ENCODE results near the gene KCNA5.

KCNA5 gene

GRCh38 chr12:5030066-5030465 lies 13.6 kb upstream of the KCNA5 start:
- no peak for DNase-seq

DNA sequence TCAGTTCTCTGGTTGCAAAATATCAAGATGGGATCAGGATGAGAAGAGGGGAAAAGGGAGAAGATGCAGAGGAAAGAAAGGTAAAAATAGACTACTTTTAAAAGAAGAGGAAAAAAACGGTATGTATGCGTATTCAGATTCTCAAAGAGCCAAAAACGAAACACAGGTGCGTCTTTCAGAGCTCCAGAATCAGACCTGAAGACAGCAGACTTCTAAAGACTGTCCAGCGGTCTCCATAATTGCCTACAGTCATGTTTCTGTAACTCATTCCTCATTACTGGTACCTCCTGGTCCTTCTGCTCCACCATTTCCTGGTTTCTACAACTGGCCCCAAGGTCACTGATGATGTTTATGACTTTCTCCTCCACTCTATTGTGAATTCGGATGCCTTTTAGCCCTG lies 12.4 kb upstream of the KCNA5 start:
- DNase-seq = no peak

DNA sequence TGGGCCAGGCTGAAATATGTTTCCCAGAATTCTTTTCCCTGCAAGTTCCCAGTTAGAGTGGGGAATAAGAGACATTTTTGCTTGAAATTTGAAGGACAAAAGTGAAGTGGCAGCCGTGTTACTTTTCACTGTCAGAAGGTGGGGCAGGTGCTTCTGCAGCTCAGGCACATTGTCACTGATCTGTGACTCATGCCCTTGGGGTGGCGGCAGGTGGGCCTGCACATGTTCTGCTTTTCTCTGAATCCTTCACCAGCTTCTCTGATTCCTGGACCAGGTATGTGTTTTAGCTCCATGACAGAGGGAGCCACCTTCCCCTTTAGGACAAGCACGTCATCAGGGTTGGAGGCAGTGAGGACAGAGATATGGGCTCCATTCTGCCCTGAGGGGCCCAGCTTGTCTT lies 11.7 kb upstream of the KCNA5 start:
- DNase-seq = no peak

- DNase-seq = no peak
Measured at GRCh38 chr12:5032821-5033220, 10.9 kb upstream of the KCNA5 start.

DNA sequence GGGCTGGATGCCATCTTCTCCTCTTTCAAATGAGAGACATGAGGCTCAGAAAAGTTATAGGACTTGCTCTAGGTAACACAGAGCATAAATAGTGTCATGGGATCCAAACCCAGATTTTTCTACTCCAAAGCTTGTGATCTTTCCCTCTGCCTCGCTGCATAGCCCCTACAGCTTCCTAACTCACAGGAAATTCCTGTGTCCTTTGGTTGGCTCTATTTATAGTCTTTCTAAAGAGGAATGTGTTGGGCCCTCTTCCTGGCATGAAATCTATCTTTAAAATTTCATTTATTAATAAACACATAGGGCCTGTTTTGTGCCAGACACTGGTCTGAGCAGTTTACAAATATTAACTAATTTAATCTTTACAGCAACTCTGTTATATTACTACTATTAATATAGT lies 9.8 kb upstream of the KCNA5 start:
- no peak for DNase-seq

GRCh38 chr12:5034603-5035002 lies 9.1 kb upstream of the KCNA5 start:
- peak; percentile 39 for DNase-seq

GRCh38 chr12:5035618-5036017 lies 8.1 kb upstream of the KCNA5 start:
- DNase-seq = no peak

- DNase-seq = no peak
Measured at GRCh38 chr12:5036031-5036430, 7.6 kb upstream of the KCNA5 start.

DNA sequence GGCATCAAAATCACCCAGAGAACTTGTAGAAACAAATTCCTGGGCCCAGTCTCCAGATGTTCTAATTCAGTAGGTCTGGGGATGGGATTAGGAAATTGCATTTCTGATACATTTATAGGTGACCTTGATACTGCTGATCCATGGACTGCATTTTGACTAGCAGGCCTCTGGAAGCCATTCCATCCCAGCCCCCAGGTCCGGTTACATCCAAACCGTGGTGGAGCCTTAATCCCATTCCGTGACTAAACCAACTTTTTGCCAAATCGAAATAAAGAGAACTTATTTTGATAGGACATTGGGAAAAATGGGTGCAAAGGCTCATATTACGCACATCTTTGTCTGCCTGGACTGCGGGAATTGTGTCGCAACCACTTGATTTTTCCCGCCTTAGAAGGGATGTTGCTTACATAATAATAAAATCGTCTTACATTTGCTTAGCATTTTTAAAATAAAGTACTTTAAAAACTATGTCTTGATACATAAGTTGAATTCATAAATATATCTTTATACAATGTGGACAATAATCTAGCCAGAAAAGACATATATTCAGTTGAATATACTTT lies 5.8 kb upstream of the KCNA5 start:
- DNase-seq = no peak

DNA sequence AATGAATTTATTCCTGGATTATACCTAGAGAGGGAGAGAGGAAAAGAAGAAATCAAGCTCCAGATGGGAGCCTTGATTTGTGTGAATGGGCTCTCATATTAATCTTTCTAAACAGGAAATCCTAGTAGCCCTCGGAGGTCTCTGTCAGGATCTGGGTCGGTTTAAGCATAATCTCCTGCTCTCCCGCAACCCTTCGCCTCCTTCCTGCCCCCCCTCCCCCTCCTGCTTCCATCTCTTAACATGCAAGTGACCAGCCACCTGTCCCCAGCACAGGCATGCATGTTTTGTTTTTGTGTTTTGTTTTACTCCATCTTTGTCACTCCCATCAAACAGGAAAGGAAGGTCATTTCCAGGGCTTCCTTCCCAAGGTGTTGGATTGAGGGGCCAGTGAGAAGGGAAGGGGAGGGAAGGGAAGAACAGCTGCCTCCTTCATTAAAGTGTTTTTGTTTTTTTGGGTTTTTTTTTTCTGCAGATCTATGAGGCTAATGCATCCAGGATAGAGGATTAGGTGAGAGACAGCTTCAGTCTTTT lies 4.8 kb upstream of the KCNA5 start:
- no peak for DNase-seq

DNA sequence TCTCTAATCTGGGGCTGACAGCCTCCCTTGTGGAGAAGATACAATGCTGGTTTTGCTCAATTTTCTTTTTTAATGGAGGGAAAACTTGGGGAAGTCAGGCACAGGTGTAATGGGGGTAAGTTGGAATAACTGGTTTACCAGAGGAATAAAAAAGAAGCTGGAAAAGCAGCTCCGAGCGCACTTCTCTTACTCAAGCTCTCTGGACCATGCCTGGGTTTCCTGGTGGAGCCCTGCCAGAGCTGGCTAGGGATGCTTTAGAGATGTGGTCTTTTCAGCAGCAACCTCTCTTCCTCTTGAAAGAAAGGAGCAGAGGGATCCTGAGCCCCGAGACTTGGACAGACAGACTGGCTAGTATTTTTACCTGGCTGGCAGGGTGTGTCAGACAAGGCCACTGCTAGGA lies 3.9 kb upstream of the KCNA5 start:
- DNase-seq = no peak

DNA sequence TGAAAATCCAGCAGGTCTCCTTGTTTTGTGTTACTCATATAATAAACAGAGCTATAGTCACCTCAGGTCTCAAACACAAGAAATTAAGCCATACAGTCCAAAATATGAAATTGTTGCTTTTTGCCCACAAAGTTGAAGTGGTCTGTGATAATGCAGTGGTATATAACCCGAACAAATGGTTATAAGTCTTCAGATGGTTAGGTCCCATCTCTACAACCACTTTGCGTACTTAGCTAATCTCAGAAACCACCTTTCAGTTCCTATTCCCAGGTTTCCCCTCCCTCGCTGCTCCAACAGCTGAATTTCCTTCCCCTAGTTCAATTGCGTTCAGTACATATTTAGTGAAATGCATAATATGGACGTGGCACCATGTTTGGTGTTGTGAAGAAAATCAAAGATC lies 3.3 kb upstream of the KCNA5 start:
- no peak for DNase-seq

GRCh38 chr12:5044420-5045295 lies 979 bp downstream of the KCNA5 start:
- DNase-seq = no peak

- no peak for DNase-seq
Measured at GRCh38 chr12:5047094-5047493, 3.4 kb downstream of the KCNA5 start.

DNA sequence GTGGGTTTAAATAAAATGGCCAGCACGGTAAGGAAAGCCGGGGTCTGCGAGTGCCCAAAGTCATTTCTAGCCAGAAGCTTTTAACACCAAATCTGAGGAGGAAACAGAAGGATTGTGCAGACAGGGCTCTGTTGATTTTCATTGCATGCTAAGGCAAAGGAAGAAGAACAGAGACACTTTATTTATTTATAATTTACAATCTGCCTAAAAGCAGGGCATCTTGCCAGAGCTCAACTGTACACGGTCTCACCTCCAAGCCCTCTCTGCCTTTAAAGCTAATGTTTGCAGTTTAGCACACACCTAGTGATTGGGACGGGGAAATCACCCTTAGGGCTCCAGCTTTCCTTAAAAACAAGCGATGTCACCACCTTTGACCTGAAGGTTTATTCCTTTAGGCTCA lies 4.0 kb downstream of the KCNA5 start:
- no peak for DNase-seq

DNA sequence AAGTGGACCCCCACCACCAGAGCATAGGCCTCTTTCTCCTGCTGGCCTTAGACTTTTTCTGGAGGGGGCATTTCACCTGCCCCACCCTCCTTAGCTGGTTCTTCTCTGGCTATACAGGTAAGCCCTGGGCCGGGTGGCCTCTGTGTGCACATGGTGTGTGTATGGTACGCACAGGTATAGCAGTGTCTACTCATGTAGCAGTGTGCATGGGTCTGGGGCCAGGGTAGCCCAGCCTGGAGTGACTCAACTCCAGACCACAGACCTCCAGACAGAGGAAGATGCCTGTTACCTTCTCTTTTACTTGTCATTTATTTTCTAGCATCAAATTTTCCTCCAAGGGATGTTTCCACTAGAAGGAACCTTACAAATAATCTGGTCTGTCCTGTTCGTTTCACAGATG lies 6.9 kb downstream of the KCNA5 start:
- DNase-seq = no peak

DNA sequence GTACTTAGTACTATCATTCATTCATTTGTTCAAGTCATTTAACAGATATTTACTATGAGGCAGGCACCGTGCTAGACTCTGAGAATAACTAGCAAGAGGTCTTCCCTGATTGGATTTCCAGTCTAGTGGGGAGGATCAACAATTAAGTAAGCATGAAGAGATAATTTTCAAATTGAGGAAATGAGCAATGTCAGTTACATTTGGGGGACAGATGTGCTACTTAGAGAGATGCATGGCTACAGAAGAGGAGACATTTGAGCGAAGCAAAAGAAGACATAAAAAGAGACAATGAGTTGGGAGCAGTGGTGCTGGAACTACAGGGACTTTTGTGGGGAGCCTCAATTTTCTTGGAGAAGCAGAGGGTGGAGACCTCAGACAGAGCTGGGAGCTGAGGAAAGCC lies 7.7 kb downstream of the KCNA5 start:
- DNase-seq = no peak

GRCh38 chr12:5051913-5052312 lies 8.2 kb downstream of the KCNA5 start:
- DNase-seq = no peak

DNA sequence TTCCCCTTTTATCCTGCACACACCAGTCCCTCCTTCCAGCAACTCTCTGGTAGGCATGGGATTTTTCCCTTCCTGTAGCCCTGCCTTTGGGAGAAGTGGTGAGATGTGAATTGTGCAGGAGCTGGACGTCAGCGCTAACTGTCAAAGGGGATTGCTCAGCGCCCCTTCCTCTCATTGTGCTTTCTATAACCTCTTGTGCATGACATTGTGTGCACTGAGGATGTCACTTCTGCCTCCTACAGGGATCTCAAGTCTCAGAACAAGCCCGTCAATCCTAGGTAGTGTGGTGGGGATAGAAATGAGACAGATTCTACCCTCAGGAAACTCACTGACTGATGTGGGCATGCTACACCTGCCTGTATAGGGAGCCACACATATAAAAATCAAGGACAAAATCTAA lies 8.7 kb downstream of the KCNA5 start:
- DNase-seq = no peak

DNA sequence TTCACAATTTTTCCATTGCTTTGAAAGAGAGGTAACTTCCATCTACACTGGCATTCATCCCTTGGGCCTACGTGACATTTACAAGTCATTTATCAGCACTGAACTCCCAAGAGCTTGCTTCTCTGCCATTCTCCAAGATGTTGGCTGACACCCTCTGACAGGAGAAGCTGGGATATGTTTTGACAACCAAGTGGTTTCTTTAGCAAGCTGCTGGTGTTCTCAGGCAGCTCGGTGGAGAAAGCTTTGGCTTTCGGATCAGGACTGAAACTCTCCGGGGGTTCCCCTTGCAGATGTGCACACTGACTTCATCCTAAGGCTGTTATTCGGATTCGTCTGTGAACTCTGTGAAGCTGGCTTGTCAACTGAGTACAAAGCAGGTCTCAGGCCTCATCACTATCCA lies 15.7 kb downstream of the KCNA5 start:
- no peak for DNase-seq

DNA sequence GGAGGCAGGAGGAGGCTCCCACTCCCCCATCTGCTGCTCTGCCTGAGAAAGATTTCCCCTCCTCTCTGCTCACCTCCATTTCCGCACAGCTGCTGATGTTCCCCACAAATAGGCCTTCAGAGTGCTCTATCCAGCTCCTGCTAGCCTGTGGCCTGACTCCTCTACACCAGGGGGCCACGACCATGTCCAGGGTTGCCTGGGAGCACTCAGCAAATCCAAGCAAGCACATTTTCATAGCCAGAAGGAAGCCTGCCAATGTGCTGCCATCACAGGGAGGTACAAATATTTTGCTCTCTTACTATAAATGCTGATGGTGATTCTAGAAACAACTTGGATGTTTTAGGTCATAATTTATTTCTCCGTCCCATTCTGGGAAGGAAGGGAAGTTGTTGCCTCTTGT lies 17.3 kb downstream of the KCNA5 start:
- no peak for DNase-seq

DNA sequence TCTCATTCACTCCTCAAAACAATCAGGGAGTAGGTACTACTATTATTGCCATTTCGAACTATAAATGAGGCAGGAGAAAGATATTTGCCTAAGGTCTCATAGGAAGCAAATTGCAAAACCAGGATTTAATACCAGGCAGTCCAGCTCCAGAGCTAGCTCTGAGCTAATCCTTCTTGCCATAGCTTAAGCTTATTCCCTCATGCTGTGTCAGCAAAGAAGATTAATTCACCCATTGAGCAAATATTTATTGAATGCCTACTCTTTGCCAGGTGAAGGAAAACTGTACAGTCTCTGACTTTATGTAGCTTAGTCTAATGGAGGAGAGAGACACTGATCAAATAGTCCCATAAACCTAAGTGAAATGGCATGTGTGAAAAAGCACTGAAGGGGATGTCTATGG lies 19.5 kb downstream of the KCNA5 start:
- DNase-seq = no peak

- DNase-seq = no peak
Measured at GRCh38 chr12:5064913-5065490, 21.3 kb downstream of the KCNA5 start.

DNA sequence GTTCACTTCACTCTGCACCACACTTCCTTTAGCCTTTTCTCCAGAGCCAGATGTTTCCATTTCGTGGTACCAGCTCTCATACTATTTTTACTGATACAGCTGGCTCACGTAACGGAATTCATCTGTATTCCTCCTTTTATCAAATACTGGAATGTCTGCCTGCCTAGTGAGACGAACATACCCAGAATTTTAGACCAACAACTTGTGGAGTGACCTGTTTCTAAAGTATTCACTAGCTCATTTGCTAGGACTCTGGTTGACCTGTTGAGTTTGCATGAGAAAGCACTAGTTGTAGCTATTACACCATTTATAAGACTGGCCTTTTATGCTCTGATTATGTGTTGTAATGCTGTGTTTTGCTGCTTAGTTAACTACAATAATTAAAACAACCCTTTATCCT lies 22.6 kb downstream of the KCNA5 start:
- DNase-seq = no peak

Measured in activated CD4-positive, alpha-beta T cell treated with anti-CD3 and anti-CD28 coated beads for 48 hours (primary cell).